GM21447 (cell line): ENCODE results near the gene RPL41.
"Not testable (repeated sequence)": the region's sequence is repeated elsewhere in the genome, so short reads cannot be mapped to it uniquely, and the experiment has no call there.

ENCODE experiments used
- ATAC-seq: cut with Tn5 transposase; IDR thresholded peaks from one replicate; pipeline ENCODE4 v1.9.1; 2021; ENCODE audit not compliant: unreplicated experiment

RPL41 gene

GRCh38 chr12:56153678-56154065, 37.2 kb downstream of the RPL41 start:
- no peak for ATAC-seq

GRCh38 chr12:56154246-56154771, 37.9 kb downstream of the RPL41 start:
- ATAC-seq: no peak

GRCh38 chr12:56154818-56155217, 38.4 kb downstream of the RPL41 start:
- no peak for ATAC-seq

- ATAC-seq: no peak
Observed at GRCh38 chr12:56155256-56155845, 38.9 kb downstream of the RPL41 start.

- ATAC-seq: not testable (repeated sequence)
Observed at GRCh38 chr12:56156464-56157200, 40.2 kb downstream of the RPL41 start.

- ATAC-seq: peak; percentile 40
Observed at GRCh38 chr12:56157201-56158028, 41.0 kb downstream of the RPL41 start.

- ATAC-seq: peak; percentile 81
Observed at GRCh38 chr12:56158029-56158925, 41.8 kb downstream of the RPL41 start, which contains the start of gene MYL6. MYL6 (plus strand) TSS chr12:56158359; CDS start chr12:56158402, 43 bp downstream.

- no peak for ATAC-seq
Observed at GRCh38 chr12:56158926-56159461, 42.6 kb downstream of the RPL41 start.

GRCh38 chr12:56159482-56160192, 43.2 kb downstream of the RPL41 start:
- ATAC-seq: no peak

GRCh38 chr12:56160193-56160763, 43.8 kb downstream of the RPL41 start:
- no peak for ATAC-seq

GRCh38 chr12:56160894-56161689, 44.7 kb downstream of the RPL41 start:
- ATAC-seq: no peak

GRCh38 chr12:56161690-56162351, 45.4 kb downstream of the RPL41 start:
- ATAC-seq: no peak

- no peak for ATAC-seq
Observed at GRCh38 chr12:56162468-56163290, 46.2 kb downstream of the RPL41 start.

GRCh38 chr12:56163533-56164344, 47.3 kb downstream of the RPL41 start:
- ATAC-seq: no peak

GRCh38 chr12:56164345-56164729, 47.9 kb downstream of the RPL41 start:
- no peak for ATAC-seq

- ATAC-seq: no peak
Observed at GRCh38 chr12:56165369-56165768, 48.9 kb downstream of the RPL41 start.
